Measurements from ENCODE around the gene PCF11. TPM values are rescaled to one million over a fixed set of nuclear protein-coding genes. Genes with fewer than 3 reads are reported as not detected.
A peak's percentile ranks its signal among the peaks of the same experiment; 100 is the strongest.

Gene PCF11
- total RNA-seq, 4 donors from 2014 or later: 80.7 to 191 (median 122) TPM

DNA sequence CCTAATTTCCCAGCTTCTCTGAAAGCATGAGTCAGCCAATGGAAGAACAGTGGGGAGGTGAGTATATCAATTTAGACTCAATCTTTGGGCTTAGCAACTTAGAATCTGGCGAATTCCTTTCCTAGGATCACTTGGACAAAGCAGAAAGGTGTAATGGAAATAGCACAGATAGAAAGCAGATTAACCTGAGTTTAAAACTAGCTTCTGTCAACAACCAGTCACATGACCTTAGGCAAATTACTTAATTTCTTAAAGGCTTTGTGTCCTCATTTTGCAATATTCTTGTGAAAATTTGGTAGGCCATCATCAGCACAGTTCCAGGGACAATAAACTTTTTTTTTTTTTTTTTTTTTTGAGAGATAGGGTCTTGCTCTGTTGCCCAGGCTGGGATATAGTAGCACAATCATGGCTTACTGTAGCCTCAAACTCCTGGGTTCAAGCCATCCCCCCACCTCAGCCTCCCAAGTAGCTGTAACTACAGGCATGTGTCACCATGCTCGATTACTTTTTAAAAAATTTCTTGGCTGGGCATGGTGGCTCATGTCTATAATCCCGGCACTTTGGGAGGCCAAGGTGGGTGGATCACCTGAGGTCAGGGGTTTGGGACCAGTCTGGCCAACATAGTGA lies 40.8 kb upstream of the PCF11 start:
- TF ChIP-seq, protein P1, sequence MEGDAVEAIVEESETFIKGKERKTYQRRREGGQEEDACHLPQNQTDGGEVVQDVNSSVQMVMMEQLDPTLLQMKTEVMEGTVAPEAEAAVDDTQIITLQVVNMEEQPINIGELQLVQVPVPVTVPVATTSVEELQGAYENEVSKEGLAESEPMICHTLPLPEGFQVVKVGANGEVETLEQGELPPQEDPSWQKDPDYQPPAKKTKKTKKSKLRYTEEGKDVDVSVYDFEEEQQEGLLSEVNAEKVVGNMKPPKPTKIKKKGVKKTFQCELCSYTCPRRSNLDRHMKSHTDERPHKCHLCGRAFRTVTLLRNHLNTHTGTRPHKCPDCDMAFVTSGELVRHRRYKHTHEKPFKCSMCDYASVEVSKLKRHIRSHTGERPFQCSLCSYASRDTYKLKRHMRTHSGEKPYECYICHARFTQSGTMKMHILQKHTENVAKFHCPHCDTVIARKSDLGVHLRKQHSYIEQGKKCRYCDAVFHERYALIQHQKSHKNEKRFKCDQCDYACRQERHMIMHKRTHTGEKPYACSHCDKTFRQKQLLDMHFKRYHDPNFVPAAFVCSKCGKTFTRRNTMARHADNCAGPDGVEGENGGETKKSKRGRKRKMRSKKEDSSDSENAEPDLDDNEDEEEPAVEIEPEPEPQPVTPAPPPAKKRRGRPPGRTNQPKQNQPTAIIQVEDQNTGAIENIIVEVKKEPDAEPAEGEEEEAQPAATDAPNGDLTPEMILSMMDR (IDR thresholded peaks at IDR 0.05): no peak
- TF ChIP-seq POLR2A (IDR thresholded peaks at IDR 0.05): no peak
- intact Hi-C loops (cut with DNase I; ENCODE audit: low total_unique reads): no loop called here
- H3K27me3 ChIP-seq: no peaks in the 10 kb centered on the region
- DNase-seq: no peak
- peak overlapping the region; percentile 60 to 79 for H3K27ac ChIP-seq
- no peaks in the 10 kb centered on the region for H3K4me1 ChIP-seq
- no peaks in the 10 kb centered on the region for H3K36me3 ChIP-seq
- H3K9me3 ChIP-seq: no peaks in the 10 kb centered on the region
- H3K4me3 ChIP-seq: no peak overlapping the region

DNA sequence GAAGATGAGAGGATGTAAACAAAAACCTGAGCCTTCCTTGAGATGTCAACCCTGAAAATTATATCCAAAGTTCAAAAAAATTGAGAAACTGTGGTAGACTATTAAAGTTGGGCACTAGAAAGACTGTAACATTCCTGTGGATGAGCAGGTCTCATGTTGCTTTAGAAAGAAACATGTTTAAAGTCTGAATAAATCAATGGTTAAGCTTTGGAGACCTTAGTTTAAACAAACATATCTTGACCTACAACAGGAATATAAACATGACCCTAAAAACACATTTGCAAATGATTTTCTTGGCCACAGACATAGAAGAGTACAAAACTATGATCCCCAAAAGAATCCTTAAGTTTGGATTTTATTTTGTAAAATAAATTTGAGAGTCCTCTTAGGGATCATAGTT lies 38.1 kb upstream of the PCF11 start:
- no peaks in the 10 kb centered on the region for H3K9me3 ChIP-seq
- H3K4me3 ChIP-seq: no peak overlapping the region
- H3K27ac ChIP-seq: peak overlapping the region; percentile 60 to 79
- TF ChIP-seq POLR2A (IDR thresholded peaks at IDR 0.05): no peak
- TF ChIP-seq, protein P1 (IDR thresholded peaks at IDR 0.05): no peak
- intact Hi-C loops (cut with DNase I; ENCODE audit: low total_unique reads): no loop called here
- H3K36me3 ChIP-seq: no peaks in the 10 kb centered on the region
- H3K4me1 ChIP-seq: no peaks in the 10 kb centered on the region
- no peaks in the 10 kb centered on the region for H3K27me3 ChIP-seq
- DNase-seq: no peak

DNA sequence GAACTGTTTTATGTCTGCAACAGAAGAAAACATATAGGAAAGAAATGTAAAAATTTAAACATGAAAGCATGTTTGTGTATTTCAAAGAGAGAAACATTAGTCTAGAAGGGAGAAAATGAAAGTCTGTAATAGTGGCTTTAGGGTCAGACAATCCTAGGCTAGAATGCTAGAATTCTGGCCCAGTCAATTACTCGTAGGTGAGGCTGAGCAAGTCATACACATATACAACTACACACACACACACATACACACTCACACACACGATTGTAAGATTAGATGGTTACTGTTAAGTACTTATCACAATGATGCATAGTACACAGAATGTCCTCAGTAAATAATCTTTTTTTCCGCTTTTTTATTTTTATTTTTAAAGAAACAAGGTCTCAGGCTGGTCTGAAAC lies 37.7 kb upstream of the PCF11 start:
- TF ChIP-seq, protein P1 (IDR thresholded peaks at IDR 0.05): no peak
- TF ChIP-seq POLR2A (IDR thresholded peaks at IDR 0.05): no peak
- Histone ChIP-seq H3K36me3 (no peaks in the 10 kb centered on the region), H3K4me1 (no peaks in the 10 kb centered on the region), H3K27me3 (no peaks in the 10 kb centered on the region), H3K9me3 (no peaks in the 10 kb centered on the region), H3K4me3 (no peak overlapping the region), H3K27ac (peak overlapping the region; percentile 60 to 79)
- no peak for DNase-seq
- intact Hi-C loops (cut with DNase I; ENCODE audit: low total_unique reads): no loop called here

DNA sequence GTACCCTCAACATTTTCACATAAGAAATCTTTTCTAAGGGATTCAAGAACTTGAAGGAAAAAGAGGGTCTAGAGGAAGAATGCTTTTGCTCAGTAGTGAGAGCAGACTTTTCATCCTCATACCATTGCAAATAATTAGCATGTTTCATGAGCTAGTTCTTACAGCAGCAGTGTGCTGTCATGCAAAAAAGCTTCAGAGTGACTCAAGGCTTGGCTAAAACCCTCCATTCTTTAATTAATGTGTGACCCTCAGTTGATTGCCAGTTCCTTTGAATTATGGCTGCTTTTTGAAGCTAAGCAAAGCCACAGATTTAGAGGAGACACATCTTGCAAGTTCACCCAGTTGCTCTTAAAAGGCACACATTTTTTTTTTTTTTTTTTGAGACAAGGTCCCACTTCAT lies 36.6 kb upstream of the PCF11 start:
- TF ChIP-seq, protein P1 (IDR thresholded peaks at IDR 0.05): no peak
- TF ChIP-seq POLR2A (IDR thresholded peaks at IDR 0.05): no peak

DNA sequence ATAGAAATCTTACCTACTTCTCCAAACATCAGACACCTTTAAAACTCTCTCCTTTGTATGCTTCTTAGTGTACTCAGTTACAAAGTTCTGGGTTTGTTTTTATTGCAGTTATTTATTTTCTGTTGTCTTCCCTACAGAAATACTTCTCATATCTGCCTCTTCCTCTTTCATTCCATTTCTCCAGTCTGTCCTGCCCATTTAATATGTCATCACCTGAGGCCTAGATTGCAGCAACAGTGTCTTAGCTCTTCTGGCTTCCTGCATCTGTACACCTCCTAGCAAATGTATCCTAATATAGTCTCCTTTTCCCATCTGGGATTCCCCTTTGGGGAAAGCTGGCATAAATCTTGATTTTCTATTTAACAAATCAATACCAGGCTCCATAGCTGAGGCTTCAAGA lies 34.9 kb upstream of the PCF11 start:
- H3K4me3 ChIP-seq: no peak overlapping the region
- peak overlapping the region; percentile 26 to 27 for H3K27ac ChIP-seq
- no peaks in the 10 kb centered on the region for H3K9me3 ChIP-seq
- H3K36me3 ChIP-seq: no peaks in the 10 kb centered on the region
- no peak for TF ChIP-seq POLR2A (IDR thresholded peaks at IDR 0.05)
- TF ChIP-seq, protein P1 (IDR thresholded peaks at IDR 0.05): no peak
- no peak for DNase-seq
- peaks cover 0 to 15% of the 10 kb centered on the region in 2 donors for H3K4me1 ChIP-seq
- H3K27me3 ChIP-seq: no peaks in the 10 kb centered on the region
- intact Hi-C loops (cut with DNase I; ENCODE audit: low total_unique reads): no loop called here

More for the DNA sequence above, 36.6 kb upstream of the PCF11 start:
- intact Hi-C loops (cut with DNase I; ENCODE audit: low total_unique reads): no loop called here
- DNase-seq: no peak
- Histone ChIP-seq H3K9me3 (no peaks in the 10 kb centered on the region), H3K36me3 (no peaks in the 10 kb centered on the region), H3K27me3 (no peaks in the 10 kb centered on the region), H3K27ac (peak overlapping the region; percentile 60 to 79), H3K4me3 (no peak overlapping the region), H3K4me1 (peaks cover 0 to 4% of the 10 kb centered on the region in 2 donors)

Data from uterus (tissue), 4 donors.